Measurements from ENCODE around the gene AGL.

DNA sequence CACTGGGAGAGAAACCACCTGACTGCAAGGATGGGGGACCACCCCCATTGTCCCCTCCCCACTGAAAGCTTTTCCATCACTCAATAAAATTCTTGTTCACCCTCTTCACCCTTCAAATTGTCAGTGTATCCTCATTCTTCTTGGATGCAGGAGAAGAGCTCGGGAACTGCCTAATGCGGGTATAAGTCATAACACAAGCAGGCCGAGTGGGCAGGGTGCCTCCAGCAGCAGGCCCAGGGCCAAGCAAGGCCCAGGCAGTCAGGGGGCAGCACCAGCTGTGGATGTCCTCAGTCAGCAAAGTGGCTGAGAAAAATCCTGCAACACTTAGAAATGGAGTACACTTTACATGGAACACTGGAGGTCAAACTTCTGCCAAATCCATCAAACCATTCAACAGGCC, 85.9 kb downstream of the AGL start:
- TF ChIP-seq, protein P1, sequence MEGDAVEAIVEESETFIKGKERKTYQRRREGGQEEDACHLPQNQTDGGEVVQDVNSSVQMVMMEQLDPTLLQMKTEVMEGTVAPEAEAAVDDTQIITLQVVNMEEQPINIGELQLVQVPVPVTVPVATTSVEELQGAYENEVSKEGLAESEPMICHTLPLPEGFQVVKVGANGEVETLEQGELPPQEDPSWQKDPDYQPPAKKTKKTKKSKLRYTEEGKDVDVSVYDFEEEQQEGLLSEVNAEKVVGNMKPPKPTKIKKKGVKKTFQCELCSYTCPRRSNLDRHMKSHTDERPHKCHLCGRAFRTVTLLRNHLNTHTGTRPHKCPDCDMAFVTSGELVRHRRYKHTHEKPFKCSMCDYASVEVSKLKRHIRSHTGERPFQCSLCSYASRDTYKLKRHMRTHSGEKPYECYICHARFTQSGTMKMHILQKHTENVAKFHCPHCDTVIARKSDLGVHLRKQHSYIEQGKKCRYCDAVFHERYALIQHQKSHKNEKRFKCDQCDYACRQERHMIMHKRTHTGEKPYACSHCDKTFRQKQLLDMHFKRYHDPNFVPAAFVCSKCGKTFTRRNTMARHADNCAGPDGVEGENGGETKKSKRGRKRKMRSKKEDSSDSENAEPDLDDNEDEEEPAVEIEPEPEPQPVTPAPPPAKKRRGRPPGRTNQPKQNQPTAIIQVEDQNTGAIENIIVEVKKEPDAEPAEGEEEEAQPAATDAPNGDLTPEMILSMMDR (IDR thresholded peaks at IDR 0.05), result no peak
- no peak for TF ChIP-seq POLR2A (IDR thresholded peaks at IDR 0.05)
